ENCODE data around the gene DBF4B. TPM values are rescaled to one million over a fixed set of nuclear protein-coding genes. Genes with fewer than 3 reads are reported as not detected.
"Not testable (repeated sequence)": the region's sequence is repeated elsewhere in the genome, so short reads cannot be mapped to it uniquely, and the experiment has no call there.

Gene DBF4B
- polyA plus RNA-seq, 1 of the 3 experiments (the other 2 are of a cell fraction): 8.3 TPM

DNA sequence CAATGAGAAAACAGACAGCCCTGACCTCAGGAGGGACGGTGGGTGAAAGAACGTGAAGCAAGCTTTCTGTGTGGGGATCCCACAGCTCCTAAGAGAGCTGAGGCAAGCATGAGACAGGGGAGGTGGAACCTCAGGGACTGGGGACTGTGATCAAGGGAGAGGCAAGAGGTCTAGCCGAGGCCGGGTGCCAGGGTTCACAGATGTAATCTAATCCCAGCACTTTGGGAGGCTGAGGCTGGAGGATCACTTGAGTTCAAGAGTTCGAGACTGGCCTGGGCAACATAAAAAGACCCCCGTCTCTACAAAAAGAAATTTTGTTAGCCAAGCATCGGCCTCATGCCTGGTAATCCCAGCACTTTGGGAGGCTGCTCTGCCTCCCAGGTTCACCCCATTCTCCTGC is 45.8 kb downstream of the DBF4B start:
- Histone ChIP-seq H3K9me2 (no peaks in the 10 kb centered on the region), H3K36me3 (replicated peaks in 1 of 2; ENCODE audit: control insufficient read depth in 1 of 2, insufficient read depth in 2 of 2, low read length in 1 of 2) (peaks cover 0 to 2% of the 10 kb centered on the region in 2 experiments), H2AFZ (ENCODE audit: low read depth) (no peak overlapping the region), H3K79me2 (ENCODE audit: insufficient read depth) (no peaks in the 10 kb centered on the region), H3F3A (replicated peaks; ENCODE audit: insufficient read depth) (no peaks in the 10 kb centered on the region), H3K27ac (ENCODE audit: low read depth in 2 of 2, low read length in 1 of 2) (no peak overlapping the region), H3K4me1 (ENCODE audit: control insufficient read depth in 1 of 2, insufficient read depth in 2 of 2, low read depth in 1 of 2, low read length in 1 of 2) (peaks cover 0 to under 1% of the 10 kb centered on the region in 2 experiments; a peak in 1 of 4 replicates), H3K9ac (no peak overlapping the region), H3K27me3 (ENCODE audit: insufficient read depth) (no peaks in the 10 kb centered on the region), H3K4me2 (no peak overlapping the region), H3K4me3 (ENCODE audit: low read depth in 2 of 2, low read length in 1 of 2) (no peak overlapping the region), H3K9me3 (no peaks in the 10 kb centered on the region), H4K20me1 (ENCODE audit: insufficient read depth) (no peaks in the 10 kb centered on the region)
- no peak for DNase-seq
- WGBS (ENCODE audit: low lambda C conversion rate): 79% methylated on average over 7 of the region's 7 CpGs
- ChIA-PET CTCF (interaction anchor here (0.9 to 1.4 kb wide), 2 partner anchors 21 to 124 kb away, joined by 3 to 5 read pairs; no protein-coding TSS in a partner anchor), POLR2A (no interaction called here)
- TF ChIP-seq, protein P1, sequence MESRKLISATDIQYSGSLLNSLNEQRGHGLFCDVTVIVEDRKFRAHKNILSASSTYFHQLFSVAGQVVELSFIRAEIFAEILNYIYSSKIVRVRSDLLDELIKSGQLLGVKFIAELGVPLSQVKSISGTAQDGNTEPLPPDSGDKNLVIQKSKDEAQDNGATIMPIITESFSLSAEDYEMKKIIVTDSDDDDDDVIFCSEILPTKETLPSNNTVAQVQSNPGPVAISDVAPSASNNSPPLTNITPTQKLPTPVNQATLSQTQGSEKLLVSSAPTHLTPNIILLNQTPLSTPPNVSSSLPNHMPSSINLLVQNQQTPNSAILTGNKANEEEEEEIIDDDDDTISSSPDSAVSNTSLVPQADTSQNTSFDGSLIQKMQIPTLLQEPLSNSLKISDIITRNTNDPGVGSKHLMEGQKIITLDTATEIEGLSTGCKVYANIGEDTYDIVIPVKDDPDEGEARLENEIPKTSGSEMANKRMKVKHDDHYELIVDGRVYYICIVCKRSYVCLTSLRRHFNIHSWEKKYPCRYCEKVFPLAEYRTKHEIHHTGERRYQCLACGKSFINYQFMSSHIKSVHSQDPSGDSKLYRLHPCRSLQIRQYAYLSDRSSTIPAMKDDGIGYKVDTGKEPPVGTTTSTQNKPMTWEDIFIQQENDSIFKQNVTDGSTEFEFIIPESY (IDR thresholded peaks at IDR 0.05; ENCODE audit: borderline replicate concordance, low read depth): no peak
- TF ChIP-seq CTCF (IDR thresholded peaks at IDR 0.05): no peak
- no peak for TF ChIP-seq GABPA (IDR thresholded peaks at IDR 0.05; ENCODE audit: low read depth)
- TF ChIP-seq, protein P2, sequence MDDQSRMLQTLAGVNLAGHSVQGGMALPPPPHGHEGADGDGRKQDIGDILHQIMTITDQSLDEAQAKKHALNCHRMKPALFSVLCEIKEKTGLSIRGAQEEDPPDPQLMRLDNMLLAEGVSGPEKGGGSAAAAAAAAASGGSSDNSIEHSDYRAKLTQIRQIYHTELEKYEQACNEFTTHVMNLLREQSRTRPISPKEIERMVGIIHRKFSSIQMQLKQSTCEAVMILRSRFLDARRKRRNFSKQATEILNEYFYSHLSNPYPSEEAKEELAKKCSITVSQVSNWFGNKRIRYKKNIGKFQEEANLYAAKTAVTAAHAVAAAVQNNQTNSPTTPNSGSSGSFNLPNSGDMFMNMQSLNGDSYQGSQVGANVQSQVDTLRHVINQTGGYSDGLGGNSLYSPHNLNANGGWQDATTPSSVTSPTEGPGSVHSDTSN (IDR thresholded peaks at IDR 0.05): no peak
- no peak for TF ChIP-seq RXRA (IDR thresholded peaks at IDR 0.05; ENCODE audit: borderline replicate concordance, low read depth)
- no peak for TF ChIP-seq TCF12 (IDR thresholded peaks at IDR 0.05)
- no peak for TF ChIP-seq CHD2 (IDR thresholded peaks at IDR 0.05; ENCODE audit: low read length, partially characterized antibody)
- TF ChIP-seq MEF2A (IDR thresholded peaks at IDR 0.05; ENCODE audit: borderline replicate concordance, low read depth): no peak
- TF ChIP-seq SMC3 (IDR thresholded peaks at IDR 0.05; ENCODE audit: low read depth, low read length): no peak
- TF ChIP-seq ELF1 (IDR thresholded peaks at IDR 0.05): no peak
- TF ChIP-seq USF2 (IDR thresholded peaks at IDR 0.05; ENCODE audit: borderline replicate concordance, low read depth, low read length): no peak
- no peak for TF ChIP-seq REST (IDR thresholded peaks at IDR 0.05; ENCODE audit: low read depth, low read length)
- TF ChIP-seq YY1 (IDR thresholded peaks at IDR 0.05; ENCODE audit: low read depth): no peak

DNA sequence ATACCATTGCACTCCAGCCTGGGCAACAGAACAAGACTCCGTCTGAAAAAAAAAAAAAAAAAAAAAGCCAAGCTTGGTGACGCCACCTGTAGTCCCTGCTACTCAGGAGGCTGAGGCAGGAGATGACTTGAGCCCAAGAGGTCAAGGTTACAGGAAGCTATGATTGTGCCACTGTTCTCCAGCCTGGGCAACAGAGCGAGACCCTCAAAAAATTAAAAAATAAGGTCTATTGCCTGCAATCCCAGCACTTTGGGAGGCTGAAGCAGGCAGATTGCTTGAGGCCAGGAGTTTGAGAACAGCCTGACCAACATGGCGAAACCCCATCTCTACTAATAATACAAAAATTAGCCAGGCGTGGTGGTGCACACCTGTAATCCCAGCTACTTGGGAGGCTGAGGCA is 46.7 kb downstream of the DBF4B start:
- not testable (repeated sequence) for H3K9ac ChIP-seq

More for the DNA sequence above, 46.7 kb downstream of the DBF4B start:
- H3K4me3 ChIP-seq (ENCODE audit: low read depth in 2 of 2, low read length in 1 of 2); H3K4me2 ChIP-seq; H3K9me2 ChIP-seq; H4K20me1 ChIP-seq (ENCODE audit: insufficient read depth); CTCF ChIA-PET; H3K27me3 ChIP-seq (ENCODE audit: insufficient read depth); DNase-seq; H3K4me1 ChIP-seq (ENCODE audit: control insufficient read depth in 1 of 2, insufficient read depth in 2 of 2, low read depth in 1 of 2, low read length in 1 of 2); H3F3A ChIP-seq (replicated peaks; ENCODE audit: insufficient read depth); H3K79me2 ChIP-seq (ENCODE audit: insufficient read depth); H3K36me3 ChIP-seq (replicated peaks in 1 of 2; ENCODE audit: control insufficient read depth in 1 of 2, insufficient read depth in 2 of 2, low read length in 1 of 2); H3K9me3 ChIP-seq; POLR2A ChIA-PET; H2AFZ ChIP-seq (ENCODE audit: low read depth); H3K27ac ChIP-seq (ENCODE audit: low read depth in 2 of 2, low read length in 1 of 2): not testable (repeated sequence)
- WGBS (ENCODE audit: low lambda C conversion rate): 88% methylated on average over 5 of the region's 5 CpGs
